ENCODE results near the gene FOXC1.

The FOXC1 gene

GRCh38 chr6:1585669-1586049, 24.1 kb upstream of the FOXC1 start:
- H3K4me3 Mint-ChIP-seq = no peak overlapping the region
- TF ChIP-seq CTCF (IDR thresholded peaks at IDR 0.05; ENCODE audit: unreplicated experiment in 3 of 3) = no peak
- H3K9me3 Mint-ChIP-seq = peaks cover 17% of the 10 kb centered on the region
- no peaks in the 10 kb centered on the region for H3K4me1 Mint-ChIP-seq
- H3K27ac Mint-ChIP-seq = no peak overlapping the region
- H3K27me3 Mint-ChIP-seq (ENCODE audit: low read depth) = peaks cover 4% of the 10 kb centered on the region
- H3K36me3 Mint-ChIP-seq (ENCODE audit: low read depth) = no peaks in the 10 kb centered on the region

GRCh38 chr6:1586256-1586655, 23.5 kb upstream of the FOXC1 start:
- TF ChIP-seq CTCF (IDR thresholded peaks at IDR 0.05; ENCODE audit: unreplicated experiment in 3 of 3) = no peak
- Mint-ChIP-seq H3K27me3 (ENCODE audit: low read depth) (peaks cover 4% of the 10 kb centered on the region), H3K36me3 (ENCODE audit: low read depth) (no peaks in the 10 kb centered on the region), H3K9me3 (peaks cover 17% of the 10 kb centered on the region), H3K4me1 (no peaks in the 10 kb centered on the region), H3K4me3 (no peak overlapping the region), H3K27ac (no peak overlapping the region)

- Mint-ChIP-seq H3K27ac (no peak overlapping the region), H3K36me3 (ENCODE audit: low read depth) (no peaks in the 10 kb centered on the region), H3K4me3 (no peak overlapping the region), H3K27me3 (ENCODE audit: low read depth) (peaks cover 4% of the 10 kb centered on the region), H3K4me1 (no peaks in the 10 kb centered on the region), H3K9me3 (peaks cover 15% of the 10 kb centered on the region)
- no peak for TF ChIP-seq CTCF (IDR thresholded peaks at IDR 0.05; ENCODE audit: unreplicated experiment in 3 of 3)
Observed at GRCh38 chr6:1586861-1587450, 22.8 kb upstream of the FOXC1 start.

GRCh38 chr6:1587546-1587945, 22.2 kb upstream of the FOXC1 start:
- H3K4me3 Mint-ChIP-seq = no peak overlapping the region
- peaks cover 4% of the 10 kb centered on the region for H3K27me3 Mint-ChIP-seq (ENCODE audit: low read depth)
- H3K36me3 Mint-ChIP-seq (ENCODE audit: low read depth) = no peaks in the 10 kb centered on the region
- H3K9me3 Mint-ChIP-seq = peaks cover 15% of the 10 kb centered on the region
- TF ChIP-seq CTCF (IDR thresholded peaks at IDR 0.05; ENCODE audit: unreplicated experiment in 3 of 3) = no peak
- H3K27ac Mint-ChIP-seq = no peak overlapping the region
- no peaks in the 10 kb centered on the region for H3K4me1 Mint-ChIP-seq

GRCh38 chr6:1587977-1588376, 21.7 kb upstream of the FOXC1 start:
- H3K4me1 Mint-ChIP-seq = no peaks in the 10 kb centered on the region
- H3K9me3 Mint-ChIP-seq = peaks cover 15% of the 10 kb centered on the region
- H3K27ac Mint-ChIP-seq = no peak overlapping the region
- H3K36me3 Mint-ChIP-seq (ENCODE audit: low read depth) = no peaks in the 10 kb centered on the region
- peaks cover 7% of the 10 kb centered on the region for H3K27me3 Mint-ChIP-seq (ENCODE audit: low read depth)
- no peak overlapping the region for H3K4me3 Mint-ChIP-seq
- TF ChIP-seq CTCF (IDR thresholded peaks at IDR 0.05; ENCODE audit: unreplicated experiment in 3 of 3) = no peak

- Mint-ChIP-seq H3K27ac (no peak overlapping the region), H3K36me3 (ENCODE audit: low read depth) (no peaks in the 10 kb centered on the region), H3K4me3 (no peak overlapping the region), H3K9me3 (peaks cover 4% of the 10 kb centered on the region), H3K4me1 (no peaks in the 10 kb centered on the region), H3K27me3 (ENCODE audit: low read depth) (peaks cover 14% of the 10 kb centered on the region)
- no peak for TF ChIP-seq CTCF (IDR thresholded peaks at IDR 0.05; ENCODE audit: unreplicated experiment in 3 of 3)
Observed at GRCh38 chr6:1589208-1589607, 20.5 kb upstream of the FOXC1 start.
